K562 (cell line): ENCODE results near the gene DCXR. TPM values are rescaled to one million over a fixed set of nuclear protein-coding genes. Genes with fewer than 3 reads are reported as not detected.

Experiments used
- C11orf30 ChIP-seq: fragments of 450-650 bp; IDR thresholded peaks from 2 replicates; pipeline ENCODE4 v1.6.1; 2016; ENCODE audit warnings: low read depth, mild to moderate bottlenecking
- CREB1 ChIP-seq, 2 experiments: sonication (generic) in 1 of 2; formaldehyde crosslinking in 1 of 2; IDR thresholded peaks; 2 replicates each; pipeline versions ENCODE4 v1.6.1 to v1.8.0; 2012 to 2022; ENCODE audit warnings: inconsistent platforms in 1 of 2, mild to moderate bottlenecking in 1 of 2, missing genetic modification reagents in 1 of 2, moderate library complexity in 1 of 2
- E2F3 ChIP-seq: fragments of 250-450 bp; sonication (Bioruptor Pico); IDR thresholded peaks from 2 replicates; pipeline ENCODE4 v1.4.0; 2020; ENCODE audit warnings: mild to moderate bottlenecking
- EZH2 ChIP-seq: IDR thresholded peaks from 2 replicates; pipeline ENCODE4 v1.6.1; 2012; ENCODE audit warnings: low read depth, mild to moderate bottlenecking, inconsistent platforms, low read length, borderline replicate concordance
- HDAC3 ChIP-seq: fragments of 450-650 bp; IDR thresholded peaks from 2 replicates; pipeline ENCODE4 v1.6.1; 2018; ENCODE audit warnings: borderline replicate concordance, mild to moderate bottlenecking, moderate library complexity; ENCODE audit not compliant: partially characterized antibody
- ILF3 ChIP-seq: fragments of 450-650 bp; IDR thresholded peaks from 2 replicates; pipeline ENCODE4 v1.6.1; 2018; ENCODE audit warnings: antibody characterized with exemption, mild to moderate bottlenecking, moderate library complexity, borderline replicate concordance
- KLF13 ChIP-seq: fragments of 450-650 bp; IDR thresholded peaks from 2 replicates; pipeline ENCODE4 v1.6.1; 2016; ENCODE audit warnings: missing genetic modification characterization, low read depth, mild to moderate bottlenecking, missing compliant biosample characterization, moderate library complexity, borderline replicate concordance
- MYC ChIP-seq, 2 experiments: fragments of 250-450 bp in 1 of 2; sonication (Bioruptor Pico) in 1 of 2; IDR thresholded peaks; 2 replicates each; pipeline versions ENCODE4 v1.5.1 to v1.6.1; 2012 to 2021; ENCODE audit warnings: low read depth in 2 of 2, borderline replicate concordance in 1 of 2, improper control_type of control experiment in 1 of 2, low read length in 1 of 2, mild to moderate bottlenecking in 1 of 2, moderate library complexity in 1 of 2
- RBM34 ChIP-seq: fragments of 200-400 bp; formaldehyde crosslinking; IDR thresholded peaks from 2 replicates; pipeline ENCODE4 v1.6.1; 2018; ENCODE audit warnings: low read length, borderline replicate concordance; ENCODE audit not compliant: insufficient read depth
- RFX7 ChIP-seq: fragments of 250-450 bp; sonication (Bioruptor Pico); IDR thresholded peaks from 2 replicates; pipeline ENCODE4 v1.5.1; 2021; ENCODE audit warnings: mild to moderate bottlenecking
- U2AF1 ChIP-seq: fragments of 200-400 bp; formaldehyde crosslinking; optimal IDR thresholded peaks from 2 replicates; pipeline ENCODE3; 2017; ENCODE audit warnings: mild to moderate bottlenecking, low read depth, low read length, moderate library complexity
- ZNF57 ChIP-seq: fragments of 450-650 bp; formaldehyde crosslinking; IDR thresholded peaks from 2 replicates; pipeline ENCODE4 v1.4.0; 2020; ENCODE audit warnings: mild to moderate bottlenecking, moderate library complexity
- ZNF764 ChIP-seq: fragments of 250-450 bp; sonication (Bioruptor Pico); IDR thresholded peaks from 2 replicates; pipeline ENCODE4 v1.4.0; 2020; ENCODE audit warnings: low read depth, mild to moderate bottlenecking, moderate library complexity
- polyA plus RNA-seq, 8 experiments: library from polyadenylated mRNA; depleted of rRNA in 4 of 8; stranded (reverse) in 5 of 8; unstranded in 3 of 8; fragments of >200 nt; fragmentation: Nextera tagmentation in 2 of 8; fragmentation: Illumina TruSeq in 1 of 8; extraction: Ambion mirVana in 2 of 8; extraction: Trizol in 1 of 8; gene quantifications; 2 replicates each; pipeline versions ENCODE4 v1.2.1 to v1.2.3, GENCODE V29; 2011 to 2014; ENCODE audit warnings: inconsistent platforms in 1 of 8, missing spikeins in 1 of 8
- total RNA-seq, 7 experiments: library from RNA; depleted of rRNA in 6 of 7; stranded (reverse); fragments of >200 nt in 6 of 7; fragmentation: Illumina TruSeq in 2 of 7; extraction: Trizol in 2 of 7; gene quantifications; 2 replicates each; pipeline versions ENCODE4 v1.2.1 to v1.2.3, GENCODE V29; 2011 to 2021; ENCODE audit warnings: low replicate concordance in 1 of 7
- TF ChIP-seq, protein P1 (sequence below): fragments of 250-450 bp; sonication (Bioruptor Pico); IDR thresholded peaks from 2 replicates; pipeline ENCODE4 v1.5.0; 2020; ENCODE audit warnings: mild to moderate bottlenecking
- TF ChIP-seq, protein P2 (sequence below): IDR thresholded peaks from 2 replicates; pipeline ENCODE4 v1.6.1; 2014; ENCODE audit warnings: antibody characterized with exemption
- TF ChIP-seq, protein P3 (sequence below): sonication (generic); formaldehyde crosslinking; IDR thresholded peaks from 2 replicates; pipeline ENCODE4 v1.8.0; 2023; ENCODE audit warnings: mild to moderate bottlenecking, missing genetic modification reagents
- TF ChIP-seq, protein P4 (sequence below): sonication (generic); formaldehyde crosslinking; IDR thresholded peaks from 2 replicates; pipeline ENCODE4 v1.8.0; 2022; ENCODE audit warnings: mild to moderate bottlenecking, low read depth, missing genetic modification reagents

The DCXR gene
- total and polyA plus RNA-seq, 9 of the 15 experiments (the other 6 are each of a cell fraction or from before 2014, with no cell fraction given): 21.3 to 274 (median 156) TPM

DNA sequence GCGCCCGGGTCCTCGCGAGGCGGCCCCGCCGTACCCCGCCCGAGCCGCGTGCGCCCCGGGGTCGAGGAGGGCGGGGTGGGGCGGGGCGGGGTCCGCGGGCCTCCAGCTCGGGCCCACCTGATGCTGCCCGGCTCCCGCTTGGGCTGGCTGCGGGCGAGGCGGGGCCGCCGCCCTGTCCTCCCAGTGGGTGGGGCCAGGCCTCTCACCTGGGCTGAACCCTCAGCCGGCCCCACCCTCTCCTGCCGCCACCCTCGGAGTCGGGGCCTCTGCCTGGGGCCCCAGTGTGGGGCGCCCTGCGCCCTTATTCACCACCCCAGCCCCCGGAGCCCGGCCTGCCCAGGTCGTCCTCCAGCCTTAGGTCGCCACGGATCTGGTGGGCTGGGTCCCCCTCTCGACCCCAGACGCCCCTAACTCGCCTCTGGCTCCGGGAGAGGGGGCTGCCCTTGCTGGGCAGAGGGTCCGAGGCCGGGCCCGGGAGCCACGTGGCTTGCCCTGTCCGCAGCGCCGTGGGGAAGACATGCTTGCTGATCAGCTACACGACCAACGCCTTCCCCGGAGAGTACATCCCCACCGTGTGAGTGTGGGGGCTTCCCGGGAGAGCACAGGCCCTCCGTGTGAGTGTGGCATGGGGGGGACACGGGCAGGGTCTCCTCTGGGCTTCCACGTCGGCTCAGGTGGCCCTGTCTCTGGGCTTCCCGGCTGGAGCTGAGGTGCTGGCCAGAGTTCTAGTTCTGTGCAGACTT lies 5.4 kb downstream of the DCXR start (continued):
- TF ChIP-seq, protein P1, sequence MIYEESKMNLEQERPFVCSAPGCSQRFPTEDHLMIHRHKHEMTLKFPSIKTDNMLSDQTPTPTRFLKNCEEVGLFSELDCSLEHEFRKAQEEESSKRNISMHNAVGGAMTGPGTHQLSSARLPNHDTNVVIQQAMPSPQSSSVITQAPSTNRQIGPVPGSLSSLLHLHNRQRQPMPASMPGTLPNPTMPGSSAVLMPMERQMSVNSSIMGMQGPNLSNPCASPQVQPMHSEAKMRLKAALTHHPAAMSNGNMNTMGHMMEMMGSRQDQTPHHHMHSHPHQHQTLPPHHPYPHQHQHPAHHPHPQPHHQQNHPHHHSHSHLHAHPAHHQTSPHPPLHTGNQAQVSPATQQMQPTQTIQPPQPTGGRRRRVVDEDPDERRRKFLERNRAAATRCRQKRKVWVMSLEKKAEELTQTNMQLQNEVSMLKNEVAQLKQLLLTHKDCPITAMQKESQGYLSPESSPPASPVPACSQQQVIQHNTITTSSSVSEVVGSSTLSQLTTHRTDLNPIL (CRISPR knock-in tag): no peak
- TF ChIP-seq CREB1 (IDR thresholded peaks at IDR 0.05) (no peak), CREB1 (CRISPR knock-in tag; IDR thresholded peaks at IDR 0.05) (no peak), RFX7 (CRISPR knock-in tag) (no peak), E2F3 (CRISPR knock-in tag) (0 out of 2 replicates have a peak, but pooled peaks have one; percentile 54), KLF13 (0 out of 2 replicates have a peak, but pooled peaks have one; percentile 36), EZH2 (no peak), C11orf30 (no peak), U2AF1 (peak; percentile 44), MYC (IDR thresholded peaks at IDR 0.05; ENCODE audit: low read depth, low read length) (peak; percentile 71), MYC (CRISPR knock-in tag; IDR thresholded peaks at IDR 0.05; ENCODE audit: borderline replicate concordance, low read depth) (peak; percentile 78; the same call in 1 of the 2 replicates), RBM34 (no peak), ZNF57 (CRISPR knock-in tag) (no peak), ILF3 (no peak), HDAC3 (no peak), ZNF764 (CRISPR knock-in tag) (no peak)
- TF ChIP-seq, protein P2, sequence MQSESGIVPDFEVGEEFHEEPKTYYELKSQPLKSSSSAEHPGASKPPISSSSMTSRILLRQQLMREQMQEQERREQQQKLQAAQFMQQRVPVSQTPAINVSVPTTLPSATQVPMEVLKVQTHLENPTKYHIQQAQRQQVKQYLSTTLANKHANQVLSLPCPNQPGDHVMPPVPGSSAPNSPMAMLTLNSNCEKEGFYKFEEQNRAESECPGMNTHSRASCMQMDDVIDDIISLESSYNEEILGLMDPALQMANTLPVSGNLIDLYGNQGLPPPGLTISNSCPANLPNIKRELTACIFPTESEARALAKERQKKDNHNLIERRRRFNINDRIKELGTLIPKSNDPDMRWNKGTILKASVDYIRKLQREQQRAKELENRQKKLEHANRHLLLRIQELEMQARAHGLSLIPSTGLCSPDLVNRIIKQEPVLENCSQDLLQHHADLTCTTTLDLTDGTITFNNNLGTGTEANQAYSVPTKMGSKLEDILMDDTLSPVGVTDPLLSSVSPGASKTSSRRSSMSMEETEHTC: no peak
- TF ChIP-seq, protein P3, sequence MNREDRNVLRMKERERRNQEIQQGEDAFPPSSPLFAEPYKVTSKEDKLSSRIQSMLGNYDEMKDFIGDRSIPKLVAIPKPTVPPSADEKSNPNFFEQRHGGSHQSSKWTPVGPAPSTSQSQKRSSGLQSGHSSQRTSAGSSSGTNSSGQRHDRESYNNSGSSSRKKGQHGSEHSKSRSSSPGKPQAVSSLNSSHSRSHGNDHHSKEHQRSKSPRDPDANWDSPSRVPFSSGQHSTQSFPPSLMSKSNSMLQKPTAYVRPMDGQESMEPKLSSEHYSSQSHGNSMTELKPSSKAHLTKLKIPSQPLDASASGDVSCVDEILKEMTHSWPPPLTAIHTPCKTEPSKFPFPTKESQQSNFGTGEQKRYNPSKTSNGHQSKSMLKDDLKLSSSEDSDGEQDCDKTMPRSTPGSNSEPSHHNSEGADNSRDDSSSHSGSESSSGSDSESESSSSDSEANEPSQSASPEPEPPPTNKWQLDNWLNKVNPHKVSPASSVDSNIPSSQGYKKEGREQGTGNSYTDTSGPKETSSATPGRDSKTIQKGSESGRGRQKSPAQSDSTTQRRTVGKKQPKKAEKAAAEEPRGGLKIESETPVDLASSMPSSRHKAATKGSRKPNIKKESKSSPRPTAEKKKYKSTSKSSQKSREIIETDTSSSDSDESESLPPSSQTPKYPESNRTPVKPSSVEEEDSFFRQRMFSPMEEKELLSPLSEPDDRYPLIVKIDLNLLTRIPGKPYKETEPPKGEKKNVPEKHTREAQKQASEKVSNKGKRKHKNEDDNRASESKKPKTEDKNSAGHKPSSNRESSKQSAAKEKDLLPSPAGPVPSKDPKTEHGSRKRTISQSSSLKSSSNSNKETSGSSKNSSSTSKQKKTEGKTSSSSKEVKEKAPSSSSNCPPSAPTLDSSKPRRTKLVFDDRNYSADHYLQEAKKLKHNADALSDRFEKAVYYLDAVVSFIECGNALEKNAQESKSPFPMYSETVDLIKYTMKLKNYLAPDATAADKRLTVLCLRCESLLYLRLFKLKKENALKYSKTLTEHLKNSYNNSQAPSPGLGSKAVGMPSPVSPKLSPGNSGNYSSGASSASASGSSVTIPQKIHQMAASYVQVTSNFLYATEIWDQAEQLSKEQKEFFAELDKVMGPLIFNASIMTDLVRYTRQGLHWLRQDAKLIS (CRISPR knock-in tag): no peak
- TF ChIP-seq, protein P4, sequence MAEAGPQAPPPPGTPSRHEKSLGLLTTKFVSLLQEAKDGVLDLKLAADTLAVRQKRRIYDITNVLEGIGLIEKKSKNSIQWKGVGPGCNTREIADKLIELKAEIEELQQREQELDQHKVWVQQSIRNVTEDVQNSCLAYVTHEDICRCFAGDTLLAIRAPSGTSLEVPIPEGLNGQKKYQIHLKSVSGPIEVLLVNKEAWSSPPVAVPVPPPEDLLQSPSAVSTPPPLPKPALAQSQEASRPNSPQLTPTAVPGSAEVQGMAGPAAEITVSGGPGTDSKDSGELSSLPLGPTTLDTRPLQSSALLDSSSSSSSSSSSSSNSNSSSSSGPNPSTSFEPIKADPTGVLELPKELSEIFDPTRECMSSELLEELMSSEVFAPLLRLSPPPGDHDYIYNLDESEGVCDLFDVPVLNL: no peak
